Neural cell (in vitro differentiated cells): ENCODE data around the gene IP6K3. TPM values are rescaled to one million over a fixed set of nuclear protein-coding genes. Genes with fewer than 3 reads are reported as not detected.

Experiments used
- H2AFZ ChIP-seq: fragments of 200-600, 300-800 bp; sonication (generic), shearing (Covaris generic); 2 replicates; pipeline ENCODE4 v1.6.0; 2014; ENCODE audit warnings: low read depth, mild to moderate bottlenecking, antibody characterized with exemption, low read length, moderate library complexity
- H3F3A ChIP-seq: fragments of 200-600 bp; shearing (Covaris generic); 2 replicates; pipeline ENCODE4 v1.6.1; 2016; ENCODE audit warnings: mild to moderate bottlenecking, moderate library complexity, mixed read lengths, antibody characterized with exemption, low read length; ENCODE audit not compliant: insufficient read depth, poor library complexity, severe bottlenecking
- H3K27ac ChIP-seq: fragments of 200-600, 300-800 bp; sonication (generic), shearing (Covaris generic); 2 replicates; pipeline ENCODE4 v1.5.1; 2014; ENCODE audit warnings: mild to moderate bottlenecking, low read length, moderate library complexity
- H3K27me3 ChIP-seq: fragments of 300-800, 200-600 bp; sonication (generic), shearing (Covaris generic); 2 replicates; pipeline ENCODE4 v1.6.0; 2014; ENCODE audit warnings: mild to moderate bottlenecking, low read depth, low read length, moderate library complexity; ENCODE audit not compliant: insufficient read depth
- H3K36me3 ChIP-seq: fragments of 300-800, 200-600 bp; sonication (generic), shearing (Covaris generic); 2 replicates; pipeline ENCODE4 v1.5.1; 2014; ENCODE audit warnings: mild to moderate bottlenecking, antibody characterized with exemption, low read length, moderate library complexity; ENCODE audit not compliant: insufficient read depth
- H3K4me2 ChIP-seq: fragments of 300-800, 200-600 bp; sonication (generic), shearing (Covaris generic); 2 replicates; pipeline ENCODE4 v1.6.0; 2014; ENCODE audit warnings: mild to moderate bottlenecking, low read length
- H3K4me3 ChIP-seq: fragments of 300-800, 200-600 bp; sonication (generic), shearing (Covaris generic); 2 replicates; pipeline ENCODE4 v1.5.1; 2014; ENCODE audit warnings: mild to moderate bottlenecking, low read length, moderate library complexity
- H3K79me2 ChIP-seq: fragments of 200-600 bp; shearing (Covaris generic); replicated peaks from 2 replicates; pipeline ENCODE4 v1.6.0; 2014; ENCODE audit warnings: mild to moderate bottlenecking, low read length, moderate library complexity; ENCODE audit not compliant: insufficient read depth
- H3K9ac ChIP-seq: fragments of 300-800, 200-600 bp; sonication (generic), shearing (Covaris generic); 2 replicates; pipeline ENCODE4 v1.6.1; 2016; ENCODE audit warnings: mild to moderate bottlenecking, low read length, mixed read lengths
- H3K9me2 ChIP-seq: fragments of 200-600 bp; shearing (Covaris generic); 2 replicates; pipeline ENCODE4 v1.6.1; 2016; ENCODE audit warnings: mild to moderate bottlenecking, low read length, mixed read lengths; ENCODE audit not compliant: insufficient read depth
- H3K9me3 ChIP-seq: fragments of 200-600, 300-800 bp; sonication (generic), shearing (Covaris generic); 2 replicates; pipeline ENCODE4 v1.6.1; 2016; ENCODE audit warnings: mild to moderate bottlenecking, mixed run types, low read length, moderate library complexity, mixed read lengths
- H4K20me1 ChIP-seq: fragments of 200-600 bp; shearing (Covaris generic); 2 replicates; pipeline ENCODE4 v1.6.1; 2016; ENCODE audit warnings: mild to moderate bottlenecking, mixed run types; ENCODE audit not compliant: insufficient read depth
- CTCF ChIP-seq: fragments of 450-650 bp; IDR thresholded peaks from 2 replicates; pipeline ENCODE4 v1.5.1; 2014; ENCODE audit warnings: antibody characterized with exemption, mild to moderate bottlenecking, moderate library complexity; ENCODE audit not compliant: poor library complexity, severe bottlenecking
- EP300 ChIP-seq: fragments of 450-650 bp; conservative IDR thresholded peaks from 2 replicates; pipeline ENCODE4 v1.6.1; 2014; ENCODE audit warnings: antibody characterized with exemption, mild to moderate bottlenecking, moderate library complexity; ENCODE audit not compliant: poor library complexity, severe bottlenecking
- EZH2 ChIP-seq: fragments of 200-600, 300-800 bp; shearing (Covaris generic), sonication (generic); IDR thresholded peaks from 2 replicates; pipeline ENCODE4 v1.6.1; 2014; ENCODE audit warnings: antibody characterized with exemption, low read length, borderline replicate concordance, mild to moderate bottlenecking; ENCODE audit not compliant: insufficient read depth, poor library complexity, severe bottlenecking
- MXI1 ChIP-seq: fragments of 450-650 bp; conservative IDR thresholded peaks from 2 replicates; pipeline ENCODE4 v1.6.1; 2014; ENCODE audit warnings: antibody characterized with exemption, mild to moderate bottlenecking; ENCODE audit not compliant: poor library complexity, severe bottlenecking
- POLR2AphosphoS5 ChIP-seq: IDR thresholded peaks from 2 replicates; pipeline ENCODE4 v1.6.1; 2012
- RAD21 ChIP-seq: fragments of 450-650 bp; conservative IDR thresholded peaks from 2 replicates; pipeline ENCODE4 v1.6.1; 2014; ENCODE audit warnings: antibody characterized with exemption, mild to moderate bottlenecking, moderate library complexity
- SMC3 ChIP-seq: fragments of 450-650 bp; conservative IDR thresholded peaks from 2 replicates; pipeline ENCODE4 v1.6.1; 2014; ENCODE audit warnings: antibody characterized with exemption, mild to moderate bottlenecking, moderate library complexity; ENCODE audit not compliant: poor library complexity
- TAF1 ChIP-seq: IDR thresholded peaks from 2 replicates; pipeline ENCODE4 v1.6.1; 2012; ENCODE audit warnings: low read depth
- polyA plus RNA-seq: library from polyadenylated mRNA; depleted of rRNA; stranded (reverse); fragments of >200 nt; gene quantifications from 2 replicates; pipeline ENCODE4 v1.2.3, GENCODE V29; 2014
- TF ChIP-seq, protein P1 (sequence below): IDR thresholded peaks from 2 replicates; pipeline ENCODE4 v1.6.1; 2012; ENCODE audit warnings: borderline replicate concordance

The IP6K3 gene
- polyA plus RNA-seq, 1 donor from 2014 or later, result not detected

GRCh38 chr6:33770124-33770832 lies 23.6 kb upstream of the IP6K3 start:
- Histone ChIP-seq H3F3A (peaks cover 3% of the 10 kb centered on the region), H3K9me3 (no peaks in the 10 kb centered on the region), H3K27me3 (no peaks in the 10 kb centered on the region), H2AFZ (no peak overlapping the region), H3K79me2 (no peaks in the 10 kb centered on the region), H3K4me3 (no peak overlapping the region), H3K36me3 (peaks cover 9% of the 10 kb centered on the region), H4K20me1 (no peaks in the 10 kb centered on the region), H3K9ac (no peak overlapping the region), H3K27ac (no peak overlapping the region), H3K9me2 (no peaks in the 10 kb centered on the region), H3K4me2 (no peak overlapping the region)
- TF ChIP-seq MXI1 (no peak), RAD21 (no peak), EZH2 (no peak), CTCF (no peak), POLR2AphosphoS5 (no peak)
- TF ChIP-seq, protein P1, sequence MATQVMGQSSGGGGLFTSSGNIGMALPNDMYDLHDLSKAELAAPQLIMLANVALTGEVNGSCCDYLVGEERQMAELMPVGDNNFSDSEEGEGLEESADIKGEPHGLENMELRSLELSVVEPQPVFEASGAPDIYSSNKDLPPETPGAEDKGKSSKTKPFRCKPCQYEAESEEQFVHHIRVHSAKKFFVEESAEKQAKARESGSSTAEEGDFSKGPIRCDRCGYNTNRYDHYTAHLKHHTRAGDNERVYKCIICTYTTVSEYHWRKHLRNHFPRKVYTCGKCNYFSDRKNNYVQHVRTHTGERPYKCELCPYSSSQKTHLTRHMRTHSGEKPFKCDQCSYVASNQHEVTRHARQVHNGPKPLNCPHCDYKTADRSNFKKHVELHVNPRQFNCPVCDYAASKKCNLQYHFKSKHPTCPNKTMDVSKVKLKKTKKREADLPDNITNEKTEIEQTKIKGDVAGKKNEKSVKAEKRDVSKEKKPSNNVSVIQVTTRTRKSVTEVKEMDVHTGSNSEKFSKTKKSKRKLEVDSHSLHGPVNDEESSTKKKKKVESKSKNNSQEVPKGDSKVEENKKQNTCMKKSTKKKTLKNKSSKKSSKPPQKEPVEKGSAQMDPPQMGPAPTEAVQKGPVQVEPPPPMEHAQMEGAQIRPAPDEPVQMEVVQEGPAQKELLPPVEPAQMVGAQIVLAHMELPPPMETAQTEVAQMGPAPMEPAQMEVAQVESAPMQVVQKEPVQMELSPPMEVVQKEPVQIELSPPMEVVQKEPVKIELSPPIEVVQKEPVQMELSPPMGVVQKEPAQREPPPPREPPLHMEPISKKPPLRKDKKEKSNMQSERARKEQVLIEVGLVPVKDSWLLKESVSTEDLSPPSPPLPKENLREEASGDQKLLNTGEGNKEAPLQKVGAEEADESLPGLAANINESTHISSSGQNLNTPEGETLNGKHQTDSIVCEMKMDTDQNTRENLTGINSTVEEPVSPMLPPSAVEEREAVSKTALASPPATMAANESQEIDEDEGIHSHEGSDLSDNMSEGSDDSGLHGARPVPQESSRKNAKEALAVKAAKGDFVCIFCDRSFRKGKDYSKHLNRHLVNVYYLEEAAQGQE, result no peak

- Histone ChIP-seq H3F3A (peaks cover 3% of the 10 kb centered on the region), H4K20me1 (no peaks in the 10 kb centered on the region), H3K4me3 (no peak overlapping the region), H3K27me3 (no peaks in the 10 kb centered on the region), H3K9me3 (no peaks in the 10 kb centered on the region), H3K79me2 (no peaks in the 10 kb centered on the region), H3K9me2 (no peaks in the 10 kb centered on the region), H3K36me3 (peaks cover 9% of the 10 kb centered on the region), H3K9ac (no peak overlapping the region), H2AFZ (no peak overlapping the region), H3K27ac (no peak overlapping the region), H3K4me2 (no peak overlapping the region)
- TF ChIP-seq EZH2 (no peak), MXI1 (no peak), TAF1 (no peak), RAD21 (no peak), EP300 (no peak), CTCF (no peak), POLR2AphosphoS5 (no peak), SMC3 (no peak)
- TF ChIP-seq, protein P1, result no peak
Measured at GRCh38 chr6:33769248-33769821, 22.6 kb upstream of the IP6K3 start.
